ENCODE results near the gene HDAC2. TPM values are rescaled to one million over a fixed set of nuclear protein-coding genes. Genes with fewer than 3 reads are reported as not detected.

The HDAC2 gene
- polyA plus RNA-seq, 1 donor from 2014 or later: 307 TPM

- Histone ChIP-seq H3K4me3 (ENCODE audit: low read length) (no peak overlapping the region), H3K4me2 (ENCODE audit: low read length) (no peak overlapping the region), H3K27ac (ENCODE audit: low read length) (no peak overlapping the region), H3K79me2 (replicated peaks; ENCODE audit: insufficient read depth, low read length) (no peaks in the 10 kb centered on the region), H3K36me3 (ENCODE audit: insufficient read depth, low read length) (no peaks in the 10 kb centered on the region), H3K27me3 (ENCODE audit: insufficient read depth, low read depth, low read length) (no peaks in the 10 kb centered on the region), H3K9me3 (ENCODE audit: low read length) (no peaks in the 10 kb centered on the region), H4K20me1 (ENCODE audit: insufficient read depth) (no peaks in the 10 kb centered on the region), H3F3A (ENCODE audit: insufficient read depth, low read length, poor library complexity, severe bottlenecking) (no peaks in the 10 kb centered on the region), H2AFZ (ENCODE audit: low read depth, low read length) (no peak overlapping the region), H3K9me2 (ENCODE audit: insufficient read depth, low read length) (no peaks in the 10 kb centered on the region), H3K9ac (ENCODE audit: low read length) (no peak overlapping the region)
- TF ChIP-seq SMC3 (conservative IDR thresholded peaks at IDR 0.05; ENCODE audit: poor library complexity): no peak
- no peak for TF ChIP-seq POLR2AphosphoS5 (IDR thresholded peaks at IDR 0.05)
- no peak for TF ChIP-seq EP300 (conservative IDR thresholded peaks at IDR 0.05; ENCODE audit: poor library complexity, severe bottlenecking)
Observed at GRCh38 chr6:113924312-113924723, 46.6 kb downstream of the HDAC2 start.

- no peaks in the 10 kb centered on the region for H3K27me3 ChIP-seq (ENCODE audit: insufficient read depth, low read depth, low read length)
- no peaks in the 10 kb centered on the region for H3K79me2 ChIP-seq (replicated peaks; ENCODE audit: insufficient read depth, low read length)
- no peak overlapping the region for H3K4me3 ChIP-seq (ENCODE audit: low read length)
- no peaks in the 10 kb centered on the region for H3K36me3 ChIP-seq (ENCODE audit: insufficient read depth, low read length)
- no peak overlapping the region for H2AFZ ChIP-seq (ENCODE audit: low read depth, low read length)
- H3K27ac ChIP-seq (ENCODE audit: low read length): no peak overlapping the region
- H3F3A ChIP-seq (ENCODE audit: insufficient read depth, low read length, poor library complexity, severe bottlenecking): no peaks in the 10 kb centered on the region
- no peaks in the 10 kb centered on the region for H3K9me2 ChIP-seq (ENCODE audit: insufficient read depth, low read length)
- H3K9me3 ChIP-seq (ENCODE audit: low read length): no peaks in the 10 kb centered on the region
- no peak overlapping the region for H3K9ac ChIP-seq (ENCODE audit: low read length)
- no peak overlapping the region for H3K4me2 ChIP-seq (ENCODE audit: low read length)
- H4K20me1 ChIP-seq (ENCODE audit: insufficient read depth): no peaks in the 10 kb centered on the region
- TF ChIP-seq EZH2 (IDR thresholded peaks at IDR 0.05; ENCODE audit: borderline replicate concordance, insufficient read depth, low read length, poor library complexity, severe bottlenecking): no peak
- no peak for TF ChIP-seq CTCF (IDR thresholded peaks at IDR 0.05; ENCODE audit: poor library complexity, severe bottlenecking)
- TF ChIP-seq MXI1 (conservative IDR thresholded peaks at IDR 0.05; ENCODE audit: poor library complexity, severe bottlenecking): no peak
- TF ChIP-seq EP300 (conservative IDR thresholded peaks at IDR 0.05; ENCODE audit: poor library complexity, severe bottlenecking): no peak
- no peak for TF ChIP-seq SMC3 (conservative IDR thresholded peaks at IDR 0.05; ENCODE audit: poor library complexity)
- no peak for TF ChIP-seq POLR2AphosphoS5 (IDR thresholded peaks at IDR 0.05)
- TF ChIP-seq RAD21 (conservative IDR thresholded peaks at IDR 0.05): no peak
- no peak for TF ChIP-seq TAF1 (IDR thresholded peaks at IDR 0.05; ENCODE audit: low read depth)
- no peak for TF ChIP-seq REST (IDR thresholded peaks at IDR 0.05; ENCODE audit: borderline replicate concordance)
Observed at GRCh38 chr6:113923526-113923925, 47.4 kb downstream of the HDAC2 start.
